Thyroid gland (tissue), 4 donors: ENCODE measurements around the gene IL2RG. TPM values are rescaled to one million over a fixed set of nuclear protein-coding genes. Genes with fewer than 3 reads are reported as not detected.
A peak's percentile ranks its signal among the peaks of the same experiment; 100 is the strongest.

Experiments
- DNase-seq, 2 donors: peaks; one replicate each; pipeline ENCODE4 v3.0.0-alpha.2; 2019
- H3K27ac ChIP-seq, 3 donors: fragments of 200-600 bp; sonication (generic); 1 replicate in 2 of 3; 2 replicates in 1 of 3; pipeline ENCODE4 v1.5.1; 2016 to 2019; ENCODE audit warnings: mild to moderate bottlenecking in 1 of 3, moderate library complexity in 1 of 3
- H3K27me3 ChIP-seq: fragments of 200-600 bp; sonication (generic); one replicate; pipeline ENCODE4 v1.5.1; 2019
- H3K36me3 ChIP-seq, 2 donors: fragments of 200-600 bp; sonication (generic); one replicate each; pipeline ENCODE4 v1.5.1; 2016 to 2019
- H3K4me1 ChIP-seq, 2 donors: fragments of 200-600 bp; sonication (generic); one replicate each; pipeline ENCODE4 v1.5.1; 2017 to 2019
- H3K4me3 ChIP-seq, 3 donors: fragments of 200-600 bp; sonication (generic); replicated peaks in 1 of 3; 1 replicate in 2 of 3; 2 replicates in 1 of 3; pipeline ENCODE4 v1.5.1; 2016; ENCODE audit warnings: mild to moderate bottlenecking in 1 of 3
- H3K9me3 ChIP-seq: fragments of 200-600 bp; sonication (generic); one replicate; pipeline ENCODE4 v1.5.1; 2017
- POLR2A ChIP-seq, 2 donors: fragments of 450-650 bp; IDR thresholded peaks; one replicate each; pipeline ENCODE4 v1.6.1; 2017; ENCODE audit warnings: antibody characterized with exemption in 2 of 2, mild to moderate bottlenecking in 2 of 2, moderate library complexity in 1 of 2
- WGBS, 2 donors: methylation state at CpG; one replicate each; pipeline ENCODE4 v1.1.5; 2017; 5-methylcytosine and 5-hydroxymethylcytosine counted together
- intact Hi-C: fragments of 100-400 bp; cut with DNase I; formaldehyde crosslinking; loops from one replicate; pipeline ENCODE4 v1.15.1; 2023
- total RNA-seq, 4 donors: library from RNA; depleted of rRNA; stranded (reverse); fragments of >200 nt; gene quantifications; one replicate each; pipeline ENCODE4 v1.2.3, GENCODE V29; 2016
- TF ChIP-seq, protein P1 (sequence below), 6 experiments: fragments of 200-600 bp in 3 of 6; fragments of 450-650 bp in 3 of 6; sonication (generic) in 3 of 6; IDR thresholded peaks; one replicate each; pipeline ENCODE4 v1.5.1; 2016 to 2019; ENCODE audit warnings: antibody characterized with exemption in 6 of 6, mild to moderate bottlenecking in 2 of 6, inconsistent platforms in 1 of 6, moderate library complexity in 1 of 6

The IL2RG gene
- total RNA-seq, 4 donors from 2014 or later = 2.1 to 14.8 (median 4.8) TPM

DNA sequence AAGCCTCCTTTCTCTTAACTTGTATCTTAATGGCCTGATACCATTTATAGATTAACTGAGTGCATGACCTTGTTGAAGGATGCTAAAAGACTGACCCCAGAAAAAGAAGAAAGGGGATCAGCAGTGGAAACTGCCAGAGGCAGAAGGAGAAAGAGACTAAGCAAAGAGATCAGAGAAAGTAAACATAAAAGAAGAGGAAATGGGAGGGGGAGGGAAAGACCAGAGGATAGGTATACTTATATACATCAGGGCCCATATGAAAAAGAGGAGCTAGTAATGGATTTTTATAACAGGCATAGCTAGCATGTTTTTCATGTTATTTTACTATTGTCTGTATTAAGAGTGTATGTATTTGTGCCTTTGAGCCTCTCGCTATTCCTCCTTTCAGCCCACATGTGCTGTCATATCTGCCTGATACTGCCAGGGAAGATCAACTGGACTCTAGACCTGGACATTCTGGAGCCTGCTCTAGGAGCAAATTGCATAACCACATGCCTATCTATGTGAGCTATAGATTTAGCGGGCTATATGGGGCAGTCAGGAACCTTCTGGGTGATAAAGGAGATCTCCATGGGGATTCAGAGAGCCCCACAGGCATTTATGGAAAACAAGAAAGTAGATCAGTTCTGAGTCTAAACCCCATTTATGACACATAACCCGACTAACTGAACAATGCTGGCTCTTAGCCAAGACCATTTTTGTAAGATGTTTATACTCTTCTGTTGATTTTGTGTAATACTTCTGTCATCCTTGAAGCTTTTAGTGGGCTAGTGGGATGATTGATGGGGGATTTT lies 29.9 kb downstream of the IL2RG start:
- intact Hi-C loops = no loop called here
- 52 to 60% methylated on average over 3 of the region's 3 CpGs for WGBS, 2 donors
- Histone ChIP-seq H3K27me3 (no peaks in the 10 kb centered on the region), H3K4me3 (no peak overlapping the region), H3K9me3 (no peaks in the 10 kb centered on the region), H3K4me1 (no peaks in the 10 kb centered on the region), H3K27ac (no peak overlapping the region), H3K36me3 (no peaks in the 10 kb centered on the region)
- no peak for DNase-seq
- TF ChIP-seq, protein P1, sequence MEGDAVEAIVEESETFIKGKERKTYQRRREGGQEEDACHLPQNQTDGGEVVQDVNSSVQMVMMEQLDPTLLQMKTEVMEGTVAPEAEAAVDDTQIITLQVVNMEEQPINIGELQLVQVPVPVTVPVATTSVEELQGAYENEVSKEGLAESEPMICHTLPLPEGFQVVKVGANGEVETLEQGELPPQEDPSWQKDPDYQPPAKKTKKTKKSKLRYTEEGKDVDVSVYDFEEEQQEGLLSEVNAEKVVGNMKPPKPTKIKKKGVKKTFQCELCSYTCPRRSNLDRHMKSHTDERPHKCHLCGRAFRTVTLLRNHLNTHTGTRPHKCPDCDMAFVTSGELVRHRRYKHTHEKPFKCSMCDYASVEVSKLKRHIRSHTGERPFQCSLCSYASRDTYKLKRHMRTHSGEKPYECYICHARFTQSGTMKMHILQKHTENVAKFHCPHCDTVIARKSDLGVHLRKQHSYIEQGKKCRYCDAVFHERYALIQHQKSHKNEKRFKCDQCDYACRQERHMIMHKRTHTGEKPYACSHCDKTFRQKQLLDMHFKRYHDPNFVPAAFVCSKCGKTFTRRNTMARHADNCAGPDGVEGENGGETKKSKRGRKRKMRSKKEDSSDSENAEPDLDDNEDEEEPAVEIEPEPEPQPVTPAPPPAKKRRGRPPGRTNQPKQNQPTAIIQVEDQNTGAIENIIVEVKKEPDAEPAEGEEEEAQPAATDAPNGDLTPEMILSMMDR (IDR thresholded peaks at IDR 0.05) = no peak
- TF ChIP-seq POLR2A (IDR thresholded peaks at IDR 0.05) = no peak

- Histone ChIP-seq H3K9me3 (no peaks in the 10 kb centered on the region), H3K4me3 (no peak overlapping the region), H3K4me1 (peaks cover 0 to 4% of the 10 kb centered on the region in 2 donors), H3K36me3 (no peaks in the 10 kb centered on the region), H3K27ac (no peak overlapping the region), H3K27me3 (no peaks in the 10 kb centered on the region)
- DNase-seq = no peak
- TF ChIP-seq, protein P1 (IDR thresholded peaks at IDR 0.05) = no peak
- no peak for TF ChIP-seq POLR2A (IDR thresholded peaks at IDR 0.05)
- intact Hi-C loops = no loop called here
- 78 to 79% methylated on average over 5 of the region's 5 CpGs for WGBS, 2 donors
Measured at GRCh38 chrX:71070531-71070930, 40.8 kb downstream of the IL2RG start.

- 1 to 3% methylated on average over 5 to 21 of the region's 73 CpGs for WGBS, 2 donors
- no peaks in the 10 kb centered on the region for H3K36me3 ChIP-seq
Measured at GRCh38 chrX:71068044-71068918, 43.1 kb downstream of the IL2RG start, which contains the start of gene SNX12. Gene SNX12, minus strand, starts transcription at chrX:71068334. Its CDS starts 28 bp downstream, at chrX:71068306.

GRCh38 chrX:71067712-71068043 lies 43.7 kb downstream of the IL2RG start:
- 0 to 1% methylated on average over 9 to 10 of the region's 10 CpGs for WGBS, 2 donors
- Histone ChIP-seq H3K27ac (peak overlapping the region; percentile 62 to 83 (median 77)), H3K9me3 (no peaks in the 10 kb centered on the region), H3K36me3 (no peaks in the 10 kb centered on the region), H3K4me1 (peaks cover 0 to 4% of the 10 kb centered on the region in 2 donors), H3K27me3 (no peaks in the 10 kb centered on the region), H3K4me3 (peak overlapping the region in 2 of 3 donors; percentile 39 to 62)
- peak in 1 of 2 donors; percentile 2 for DNase-seq
- intact Hi-C loops = no loop called here
- no peak for TF ChIP-seq POLR2A (IDR thresholded peaks at IDR 0.05)
- TF ChIP-seq, protein P1 (IDR thresholded peaks at IDR 0.05) = no peak

More at GRCh38 chrX:71068044-71068918, 43.1 kb downstream of the IL2RG start, which contains the start of gene SNX12:
- Histone ChIP-seq H3K4me1 (peaks cover 0 to 4% of the 10 kb centered on the region in 2 donors), H3K4me3 (peak within 1 kb of the TSS in 2 of 3 donors; percentile 39 to 62), H3K27me3 (no peaks in the 10 kb centered on the region), H3K27ac (peak within 1 kb of the TSS; percentile 62 to 83 (median 77)), H3K9me3 (no peaks in the 10 kb centered on the region)
- peak in 1 of 2 donors; percentile 62 for TF ChIP-seq POLR2A (IDR thresholded peaks at IDR 0.05)
- TF ChIP-seq, protein P1 (IDR thresholded peaks at IDR 0.05) = peak in 2 of 6 experiments; percentile 39 to 98
- intact Hi-C loops = no loop called here
- DNase-seq = peak; percentile 91 to 92
